HG03060 (cell line): ENCODE measurements around the gene LRRC57.
A peak's percentile ranks its signal among the peaks of the same experiment; 100 is the strongest.

ENCODE experiments used
- ATAC-seq: cut with Tn5 transposase; IDR thresholded peaks from one replicate; pipeline ENCODE4 v1.9.1; 2021; ENCODE audit warnings: low read depth, moderate number of reproducible peaks; ENCODE audit not compliant: unreplicated experiment

LRRC57 gene

GRCh38 chr15:42493679-42494078, 54.9 kb downstream of the LRRC57 start:
- no peak for ATAC-seq

DNA sequence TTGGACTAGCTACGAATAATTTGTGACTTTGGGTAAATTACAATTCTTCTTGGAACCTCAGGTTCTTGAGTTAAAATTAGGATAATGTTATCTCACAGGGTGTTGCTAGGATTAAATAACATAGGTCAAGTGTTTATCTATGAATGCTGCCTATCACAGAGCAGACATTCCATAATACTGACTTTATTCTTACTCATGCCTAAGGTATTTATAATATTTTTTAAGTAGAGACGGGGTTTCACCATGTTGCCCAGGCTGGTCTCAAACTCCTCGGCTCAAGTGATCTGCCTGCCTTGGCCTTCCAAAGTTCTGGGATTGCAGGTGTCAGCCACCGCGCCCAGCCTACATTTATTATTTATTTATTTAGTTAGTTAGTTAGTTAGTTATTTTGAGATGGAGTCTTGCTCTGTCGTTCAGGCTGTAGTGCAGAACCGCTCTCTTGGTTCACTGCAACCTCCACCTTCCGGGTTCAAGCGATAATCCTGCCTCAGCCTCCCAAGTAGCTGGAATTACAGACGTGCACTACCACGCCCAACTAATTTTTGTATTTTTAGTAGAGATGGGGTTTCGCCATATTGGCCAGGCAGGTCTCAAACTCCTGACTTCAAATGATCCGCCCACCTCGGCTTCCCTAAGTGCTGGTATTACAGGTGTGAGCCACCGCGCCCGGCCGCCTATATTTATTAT, 56.9 kb downstream of the LRRC57 start:
- ATAC-seq: no peak

DNA sequence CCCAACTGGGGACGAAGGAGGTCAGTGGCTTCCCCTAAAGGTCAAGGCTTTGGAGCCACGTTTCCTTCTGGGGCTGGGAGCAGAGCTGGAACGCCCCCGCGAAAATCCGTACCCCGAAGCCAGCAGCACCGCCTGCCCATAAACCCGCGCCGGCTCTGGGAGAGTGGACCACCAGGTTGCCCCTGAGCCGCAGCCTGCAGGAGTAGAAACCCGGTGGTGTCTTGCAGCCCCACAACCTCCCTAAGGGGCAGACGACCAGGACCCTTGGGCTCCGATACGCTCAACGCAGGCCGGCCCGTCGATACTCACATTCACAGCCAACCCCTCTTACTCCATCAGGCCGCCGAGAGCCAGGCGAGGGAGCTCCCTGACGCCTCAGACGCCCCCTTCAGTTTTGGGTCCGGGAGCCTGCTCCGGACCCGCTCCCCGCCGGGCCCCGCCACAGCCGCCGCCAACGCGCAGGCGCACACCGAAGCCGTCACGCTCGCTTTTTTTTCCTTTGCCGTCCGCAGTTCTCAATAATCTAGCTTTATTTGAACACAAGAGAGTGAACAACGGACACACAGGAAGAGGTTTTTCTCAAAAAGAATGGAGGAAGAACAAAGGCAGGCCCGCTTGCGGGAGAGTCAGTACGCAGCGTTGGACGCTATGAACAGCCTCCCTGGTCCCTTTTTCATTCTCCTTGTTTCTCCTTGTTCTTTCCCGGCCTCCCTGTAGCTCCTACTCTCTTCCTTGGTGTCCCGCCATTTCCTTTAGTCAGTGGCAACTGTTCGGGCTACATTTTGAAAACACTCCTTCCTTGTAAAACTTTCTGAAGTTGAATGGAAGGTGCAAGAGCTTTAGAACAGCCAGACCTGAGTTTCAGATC, 57.7 kb downstream of the LRRC57 start, which contains the start of gene ZNF106:
TSS of gene ZNF106 (minus strand) at position 471 of the 868 bp plus-strand sequence. CDS start 18,852 bp downstream, outside the sequence.
- peak; percentile 46 for ATAC-seq

DNA sequence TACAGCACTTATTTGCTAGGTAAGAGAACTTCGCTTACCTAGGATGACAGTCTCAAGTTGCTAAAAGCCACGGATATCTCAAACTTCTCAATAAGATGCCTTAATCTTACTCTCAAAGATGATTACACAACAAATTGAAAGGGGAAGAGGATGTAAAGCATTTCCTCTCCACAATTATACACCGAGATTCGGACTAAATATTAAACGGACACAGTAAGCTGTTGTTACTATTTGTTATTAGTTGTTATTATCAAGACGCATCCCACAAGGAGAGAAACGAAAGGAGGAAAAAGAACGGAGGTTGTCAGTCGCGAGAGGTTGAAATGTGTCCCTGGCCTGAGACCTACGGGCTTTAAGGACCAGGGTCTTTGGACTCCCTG, 58.3 kb downstream of the LRRC57 start:
- no peak for ATAC-seq
